HCT116 (cell line): ENCODE results near the gene CHSY1. TPM values are rescaled to one million over a fixed set of nuclear protein-coding genes. Genes with fewer than 3 reads are reported as not detected.

Experiments used
- ATAC-seq: fragments of 200-7000 bp; cut with Tn5 transposase; 2 replicates; pipeline ENCODE4 v1.9.1; 2020; ENCODE audit warnings: mild to moderate bottlenecking, moderate library complexity
- BruUV-seq: library from RNA; stranded (reverse); fragments of 400-500 nt; replicated peaks from 2 replicates; lab custom pipeline; 2021; lab: Mats Ljungman, UMichigan
- CTCF ChIA-PET: fragments of 300-600 bp; sonication (Branson Sonifier 250); formaldehyde crosslinking; loops from one replicate; lab custom pipeline; 2021; ENCODE audit warnings: antibody characterized with exemption; lab: Charles Lee
- POLR2A ChIA-PET: fragments of 300-600, 350-600 bp; sonication (Branson Sonifier 250); formaldehyde crosslinking; loops from one replicate; lab custom pipeline; 2021; ENCODE audit warnings: antibody characterized with exemption; lab: Charles Lee
- RAD21 ChIA-PET, 2 experiments: fragments of 300-600 bp; sonication (Branson Sonifier 250); formaldehyde crosslinking; loops; one replicate each; lab custom pipeline; 2023; ENCODE audit warnings: low total read pairs in 2 of 2; ENCODE audit not compliant: uncharacterized antibody in 2 of 2, unreplicated experiment in 2 of 2, low non-redundant PET in 1 of 2; lab: Charles Lee
- DNase-seq: peaks from one replicate; pipeline ENCODE4 v3.0.0-alpha.2; 2010; ENCODE audit warnings: low read depth, low spot score
- H2AFZ ChIP-seq: fragments of 200-600 bp; shearing (Covaris generic), sonication (generic); 2 replicates; pipeline ENCODE4 v1.6.1; 2017; ENCODE audit warnings: low read depth, mixed run types, mixed read lengths, antibody characterized with exemption, low read length; ENCODE audit not compliant: poor library complexity, severe bottlenecking
- H3K27ac ChIP-seq: 2 replicates; pipeline ENCODE4 v1.5.1; 2012; ENCODE audit warnings: low read depth, low read length
- H3K27me3 ChIP-seq: fragments of 200-600 bp; sonication (generic); 2 replicates; pipeline ENCODE4 v1.6.1; 2016; ENCODE audit warnings: mixed run types, low read length, mixed read lengths; ENCODE audit not compliant: insufficient read depth
- H3K36me3 ChIP-seq, 2 experiments: fragments of 200-500 bp in 1 of 2; fragments of 200-600 bp in 1 of 2; sonication (Bioruptor generic) in 1 of 2; sonication (generic) in 1 of 2; 2 replicates each; pipeline versions ENCODE4 v1.5.1 to v1.6.1; 2014 to 2016; ENCODE audit warnings: low read length in 2 of 2, inconsistent platforms in 1 of 2, mixed read lengths in 1 of 2, mixed run types in 1 of 2; ENCODE audit not compliant: insufficient read depth in 2 of 2, control insufficient read depth in 1 of 2
- H3K4me1 ChIP-seq, 2 experiments: fragments of 200-600 bp in 1 of 2; sonication (generic) in 1 of 2; 2 replicates each; pipeline versions ENCODE4 v1.5.1 to v1.6.1; 2012 to 2017; ENCODE audit warnings: low read length in 2 of 2, inconsistent platforms in 1 of 2, mild to moderate bottlenecking in 1 of 2, mixed read lengths in 1 of 2, mixed run types in 1 of 2, moderate library complexity in 1 of 2; ENCODE audit not compliant: insufficient read depth in 2 of 2, control insufficient read depth in 1 of 2
- H3K4me2 ChIP-seq: fragments of 200-600 bp; sonication (generic); 2 replicates; pipeline ENCODE4 v1.6.1; 2017; ENCODE audit warnings: mixed run types, low read length, mixed read lengths
- H3K4me3 ChIP-seq, 2 experiments: fragments of 200-600 bp in 1 of 2; sonication (generic) in 1 of 2; replicated peaks in 1 of 2; 2 replicates each; pipeline ENCODE4 v1.5.1; 2011 to 2016; ENCODE audit warnings: low read length in 2 of 2, control low read depth in 1 of 2, low read depth in 1 of 2, mild to moderate bottlenecking in 1 of 2, mixed read lengths in 1 of 2, mixed run types in 1 of 2
- H3K79me2 ChIP-seq: fragments of 200-600 bp; sonication (generic); 2 replicates; pipeline ENCODE4 v1.6.1; 2017; ENCODE audit warnings: mild to moderate bottlenecking, mixed run types, low read length, moderate library complexity, mixed read lengths; ENCODE audit not compliant: insufficient read depth
- H3K9ac ChIP-seq: fragments of 200-600 bp; sonication (generic); 2 replicates; pipeline ENCODE4 v1.6.1; 2016; ENCODE audit warnings: low read length, mixed read lengths
- H3K9me2 ChIP-seq: fragments of 200-600 bp; sonication (generic), shearing (Covaris generic); 2 replicates; pipeline ENCODE4 v1.6.1; 2017; ENCODE audit warnings: mixed run types, mild to moderate bottlenecking, moderate library complexity; ENCODE audit not compliant: insufficient read depth
- H3K9me3 ChIP-seq, 2 experiments: fragments of 200-500 bp in 1 of 2; fragments of 200-600 bp in 1 of 2; sonication (Bioruptor generic) in 1 of 2; sonication (generic) in 1 of 2; 2 replicates each; pipeline ENCODE4 v1.6.1; 2014 to 2017; ENCODE audit warnings: low read length in 2 of 2, mixed read lengths in 2 of 2, inconsistent platforms in 1 of 2, low read depth in 1 of 2, mild to moderate bottlenecking in 1 of 2, mixed run types in 1 of 2, moderate library complexity in 1 of 2; ENCODE audit not compliant: control insufficient read depth in 1 of 2, insufficient read depth in 1 of 2
- H4K20me1 ChIP-seq: fragments of 200-600 bp; sonication (generic), shearing (Covaris generic); 2 replicates; pipeline ENCODE4 v1.6.1; 2017; ENCODE audit warnings: mixed run types, mild to moderate bottlenecking, moderate library complexity; ENCODE audit not compliant: insufficient read depth
- CEBPB ChIP-seq: IDR thresholded peaks from 2 replicates; pipeline ENCODE4 v1.6.1; 2012; ENCODE audit warnings: low read depth
- EZH2phosphoT487 ChIP-seq: fragments of 200-600 bp; IDR thresholded peaks from 2 replicates; pipeline ENCODE4 v1.6.1; 2018; ENCODE audit warnings: antibody characterized with exemption, borderline replicate concordance
- POLR2A ChIP-seq: IDR thresholded peaks from 2 replicates; pipeline ENCODE4 v1.7.0; 2011; ENCODE audit warnings: borderline replicate concordance; ENCODE audit not compliant: insufficient read depth, insufficient read length; ENCODE audit errors: extremely low read depth
- POLR2AphosphoS5 ChIP-seq: IDR thresholded peaks from 2 replicates; pipeline ENCODE4 v1.6.1; 2011; ENCODE audit warnings: mild to moderate bottlenecking, low read depth, low read length, moderate library complexity
- RAD21 ChIP-seq: IDR thresholded peaks from 2 replicates; pipeline ENCODE4 v1.6.1; 2012; ENCODE audit warnings: low read depth, mild to moderate bottlenecking
- SIN3A ChIP-seq: IDR thresholded peaks from 2 replicates; pipeline ENCODE4 v1.6.1; 2012; ENCODE audit warnings: low read depth
- SP1 ChIP-seq: IDR thresholded peaks from 2 replicates; pipeline ENCODE4 v1.6.1; 2012; ENCODE audit warnings: low read depth
- SRF ChIP-seq: IDR thresholded peaks from 2 replicates; pipeline ENCODE4 v1.6.1; 2012; ENCODE audit warnings: low read depth
- ZFX ChIP-seq: fragments of 450-650 bp; IDR thresholded peaks from 2 replicates; pipeline ENCODE4 v1.6.1; 2017
- intact Hi-C: fragments of 100-400 bp; cut with micrococcal nuclease; formaldehyde crosslinking; loops from 2 replicates; pipeline ENCODE4 v1.10.0; 2022
- total RNA-seq: library from RNA; stranded (reverse); gene quantifications from one replicate; pipeline ENCODE4 v1.2.1, GENCODE V29; 2021; ENCODE audit not compliant: unreplicated experiment
- TF ChIP-seq, protein P1 (sequence below): IDR thresholded peaks from 2 replicates; pipeline ENCODE4 v1.6.1; 2012
- TF ChIP-seq, protein P2 (sequence below): IDR thresholded peaks from 2 replicates; pipeline ENCODE4 v1.6.1; 2012; ENCODE audit warnings: low read depth
- TF ChIP-seq, protein P3 (sequence below), 3 experiments: fragments of 200-600 bp in 1 of 3; sonication (generic) in 1 of 3; IDR thresholded peaks in 2 of 3; conservative IDR thresholded peaks in 1 of 3; 2 replicates each; pipeline ENCODE4 v1.5.1; 2012 to 2017; ENCODE audit warnings: low read depth in 2 of 3, low read length in 2 of 3, antibody characterized with exemption in 1 of 3, borderline replicate concordance in 1 of 3, control low read depth in 1 of 3, mild to moderate bottlenecking in 1 of 3, mixed read lengths in 1 of 3, mixed run types in 1 of 3, moderate library complexity in 1 of 3; ENCODE audit not compliant: insufficient read depth in 1 of 3
- TF ChIP-seq, protein P4 (sequence below): IDR thresholded peaks from 2 replicates; pipeline ENCODE4 v1.6.1; 2012

CHSY1 gene
- total RNA-seq, 1 experiment from 2014 or later: 25.4 TPM

DNA sequence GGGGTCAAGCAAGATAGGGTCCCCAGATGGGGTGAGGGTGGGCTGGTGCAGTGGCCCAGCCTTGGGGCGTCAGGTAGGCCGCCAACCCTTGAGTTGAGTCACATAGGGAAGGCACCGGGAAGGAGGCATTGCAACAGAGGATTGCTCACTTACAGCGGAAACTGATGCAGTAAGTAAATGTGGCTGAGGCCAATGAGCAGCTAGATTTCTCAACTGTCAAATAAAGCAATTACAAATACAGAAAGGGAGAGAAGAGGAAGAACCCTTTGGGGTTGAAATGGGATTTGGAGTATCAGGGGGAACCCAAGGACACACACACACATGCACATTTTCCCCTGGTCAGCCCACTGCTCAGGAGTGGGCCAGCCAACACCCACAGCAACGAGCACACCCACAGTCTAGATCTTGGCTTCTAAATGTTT is 44.0 kb downstream of the CHSY1 start:
- ATAC-seq: no peak
- BruUV-seq: no TSS peak
- Histone ChIP-seq H3K27ac (no peak overlapping the region), H3K4me1 (no peaks in the 10 kb centered on the region; a peak in 1 of 4 replicates), H3K9ac (no peak overlapping the region), H3K9me3 (no peaks in the 10 kb centered on the region), H3K36me3 (no peaks in the 10 kb centered on the region), H3K27me3 (no peaks in the 10 kb centered on the region), H3K79me2 (peaks cover 97% of the 10 kb centered on the region), H2AFZ (no peak overlapping the region), H3K4me2 (no peak overlapping the region), H3K9me2 (no peaks in the 10 kb centered on the region), H4K20me1 (peaks cover 20% of the 10 kb centered on the region; the same call in 1 of the 2 replicates), H3K4me3 (no peak overlapping the region)
- TF ChIP-seq POLR2AphosphoS5 (no peak), ZFX (no peak), SP1 (no peak), SRF (no peak)
- ChIA-PET RAD21 (no interaction called here), POLR2A (no interaction called here), CTCF (no interaction called here)
- intact Hi-C loops: no loop called here
- DNase-seq: no peak

DNA sequence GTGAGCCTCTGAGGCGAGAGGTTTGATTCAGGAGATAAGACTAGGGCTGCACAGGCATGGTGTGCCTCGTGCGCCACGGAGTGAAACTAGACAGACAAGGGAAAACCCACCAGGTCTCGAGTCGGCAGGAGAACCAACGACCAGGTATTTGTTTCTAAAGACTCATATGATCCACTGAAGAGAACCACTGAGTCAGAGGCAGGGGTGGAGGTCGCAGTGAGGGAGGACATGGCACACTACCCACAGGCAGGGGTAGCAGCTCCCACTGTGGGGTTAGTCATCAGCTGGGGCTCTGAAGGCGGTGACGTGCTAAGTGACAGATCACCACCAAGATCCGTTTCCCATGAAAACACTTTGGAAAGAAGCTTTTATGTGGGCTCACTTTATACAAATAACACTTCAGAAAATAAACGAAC is 45.7 kb downstream of the CHSY1 start:
- RAD21 ChIA-PET: no interaction called here
- TF ChIP-seq, protein P1, sequence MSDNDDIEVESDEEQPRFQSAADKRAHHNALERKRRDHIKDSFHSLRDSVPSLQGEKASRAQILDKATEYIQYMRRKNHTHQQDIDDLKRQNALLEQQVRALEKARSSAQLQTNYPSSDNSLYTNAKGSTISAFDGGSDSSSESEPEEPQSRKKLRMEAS: no peak
- TF ChIP-seq SP1: no peak
- TF ChIP-seq, protein P2, sequence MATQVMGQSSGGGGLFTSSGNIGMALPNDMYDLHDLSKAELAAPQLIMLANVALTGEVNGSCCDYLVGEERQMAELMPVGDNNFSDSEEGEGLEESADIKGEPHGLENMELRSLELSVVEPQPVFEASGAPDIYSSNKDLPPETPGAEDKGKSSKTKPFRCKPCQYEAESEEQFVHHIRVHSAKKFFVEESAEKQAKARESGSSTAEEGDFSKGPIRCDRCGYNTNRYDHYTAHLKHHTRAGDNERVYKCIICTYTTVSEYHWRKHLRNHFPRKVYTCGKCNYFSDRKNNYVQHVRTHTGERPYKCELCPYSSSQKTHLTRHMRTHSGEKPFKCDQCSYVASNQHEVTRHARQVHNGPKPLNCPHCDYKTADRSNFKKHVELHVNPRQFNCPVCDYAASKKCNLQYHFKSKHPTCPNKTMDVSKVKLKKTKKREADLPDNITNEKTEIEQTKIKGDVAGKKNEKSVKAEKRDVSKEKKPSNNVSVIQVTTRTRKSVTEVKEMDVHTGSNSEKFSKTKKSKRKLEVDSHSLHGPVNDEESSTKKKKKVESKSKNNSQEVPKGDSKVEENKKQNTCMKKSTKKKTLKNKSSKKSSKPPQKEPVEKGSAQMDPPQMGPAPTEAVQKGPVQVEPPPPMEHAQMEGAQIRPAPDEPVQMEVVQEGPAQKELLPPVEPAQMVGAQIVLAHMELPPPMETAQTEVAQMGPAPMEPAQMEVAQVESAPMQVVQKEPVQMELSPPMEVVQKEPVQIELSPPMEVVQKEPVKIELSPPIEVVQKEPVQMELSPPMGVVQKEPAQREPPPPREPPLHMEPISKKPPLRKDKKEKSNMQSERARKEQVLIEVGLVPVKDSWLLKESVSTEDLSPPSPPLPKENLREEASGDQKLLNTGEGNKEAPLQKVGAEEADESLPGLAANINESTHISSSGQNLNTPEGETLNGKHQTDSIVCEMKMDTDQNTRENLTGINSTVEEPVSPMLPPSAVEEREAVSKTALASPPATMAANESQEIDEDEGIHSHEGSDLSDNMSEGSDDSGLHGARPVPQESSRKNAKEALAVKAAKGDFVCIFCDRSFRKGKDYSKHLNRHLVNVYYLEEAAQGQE: no peak
- TF ChIP-seq, protein P3, sequence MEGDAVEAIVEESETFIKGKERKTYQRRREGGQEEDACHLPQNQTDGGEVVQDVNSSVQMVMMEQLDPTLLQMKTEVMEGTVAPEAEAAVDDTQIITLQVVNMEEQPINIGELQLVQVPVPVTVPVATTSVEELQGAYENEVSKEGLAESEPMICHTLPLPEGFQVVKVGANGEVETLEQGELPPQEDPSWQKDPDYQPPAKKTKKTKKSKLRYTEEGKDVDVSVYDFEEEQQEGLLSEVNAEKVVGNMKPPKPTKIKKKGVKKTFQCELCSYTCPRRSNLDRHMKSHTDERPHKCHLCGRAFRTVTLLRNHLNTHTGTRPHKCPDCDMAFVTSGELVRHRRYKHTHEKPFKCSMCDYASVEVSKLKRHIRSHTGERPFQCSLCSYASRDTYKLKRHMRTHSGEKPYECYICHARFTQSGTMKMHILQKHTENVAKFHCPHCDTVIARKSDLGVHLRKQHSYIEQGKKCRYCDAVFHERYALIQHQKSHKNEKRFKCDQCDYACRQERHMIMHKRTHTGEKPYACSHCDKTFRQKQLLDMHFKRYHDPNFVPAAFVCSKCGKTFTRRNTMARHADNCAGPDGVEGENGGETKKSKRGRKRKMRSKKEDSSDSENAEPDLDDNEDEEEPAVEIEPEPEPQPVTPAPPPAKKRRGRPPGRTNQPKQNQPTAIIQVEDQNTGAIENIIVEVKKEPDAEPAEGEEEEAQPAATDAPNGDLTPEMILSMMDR (IDR thresholded peaks at IDR 0.05 in 2 of 3, conservative IDR thresholded peaks at IDR 0.05 in 1 of 3; ENCODE audit: borderline replicate concordance in 1 of 3, insufficient read depth in 1 of 3, low read depth in 2 of 3, low read length in 2 of 3): no peak
- TF ChIP-seq EZH2phosphoT487: no peak
- TF ChIP-seq CEBPB: no peak
- no peak for TF ChIP-seq POLR2A
- TF ChIP-seq RAD21: no peak
- TF ChIP-seq SIN3A: no peak
- TF ChIP-seq POLR2AphosphoS5: no peak
- TF ChIP-seq, protein P4, sequence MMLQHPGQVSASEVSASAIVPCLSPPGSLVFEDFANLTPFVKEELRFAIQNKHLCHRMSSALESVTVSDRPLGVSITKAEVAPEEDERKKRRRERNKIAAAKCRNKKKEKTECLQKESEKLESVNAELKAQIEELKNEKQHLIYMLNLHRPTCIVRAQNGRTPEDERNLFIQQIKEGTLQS: no peak
- intact Hi-C loops: no loop called here

More for the DNA sequence above, 45.7 kb downstream of the CHSY1 start:
- Histone ChIP-seq H3K4me3 (no peak overlapping the region), H3K27me3 (no peaks in the 10 kb centered on the region), H3K27ac (no peak overlapping the region), H2AFZ (no peak overlapping the region), H3K4me2 (no peak overlapping the region), H3K79me2 (peaks cover 92% of the 10 kb centered on the region), H3K4me1 (peaks cover 8 to 9% of the 10 kb centered on the region in 2 experiments), H3K9me3 (no peaks in the 10 kb centered on the region), H4K20me1 (peaks cover 11% of the 10 kb centered on the region; the same call in 1 of the 2 replicates), H3K36me3 (no peaks in the 10 kb centered on the region), H3K9me2 (no peaks in the 10 kb centered on the region), H3K9ac (no peak overlapping the region)
- no TSS peak for BruUV-seq
- DNase-seq (no peak), ATAC-seq (no peak)
- ChIA-PET CTCF (no interaction called here), POLR2A (no interaction called here)
